Gastroesophageal sphincter (tissue), 3 donors: ENCODE results near the gene TNFRSF13B.

ENCODE experiments used
- CTCF ChIP-seq, 4 experiments: fragments of 200-600 bp in 2 of 4; fragments of 450-650 bp in 2 of 4; sonication (generic) in 1 of 4; IDR thresholded peaks; one replicate each; pipeline ENCODE4 v1.5.1; 2017 to 2019; ENCODE audit warnings: antibody characterized with exemption in 4 of 4, mild to moderate bottlenecking in 2 of 4, moderate library complexity in 2 of 4
- POLR2A ChIP-seq, 2 donors: fragments of 450-650 bp; IDR thresholded peaks; one replicate each; pipeline ENCODE4 v1.6.1; 2017; ENCODE audit warnings: antibody characterized with exemption in 2 of 2, mild to moderate bottlenecking in 2 of 2, moderate library complexity in 1 of 2

- TF ChIP-seq CTCF (IDR thresholded peaks at IDR 0.05) (no peak), POLR2A (IDR thresholded peaks at IDR 0.05) (no peak)
Observed at GRCh38 chr17:16939606-16940115, 32.3 kb downstream of the TNFRSF13B start.
